Sigmoid colon (tissue), 4 donors: ENCODE data around the gene PSG3.

Experiments
- CTCF ChIP-seq, 4 experiments: fragments of 450-650 bp in 3 of 4; fragments of 200-600 bp in 1 of 4; IDR thresholded peaks; one replicate each; pipeline ENCODE4 v1.5.1; 2016 to 2019; ENCODE audit warnings: antibody characterized with exemption in 4 of 4, mild to moderate bottlenecking in 3 of 4, moderate library complexity in 2 of 4
- POLR2A ChIP-seq, 2 donors: fragments of 450-650 bp; IDR thresholded peaks; one replicate each; pipeline ENCODE4 v1.6.1; 2016; ENCODE audit warnings: antibody characterized with exemption in 2 of 2, mild to moderate bottlenecking in 2 of 2, moderate library complexity in 2 of 2
- POLR2AphosphoS5 ChIP-seq, 4 donors: sonication (generic); formaldehyde crosslinking; IDR thresholded peaks; one replicate each; pipeline ENCODE4 v1.6.1; 2017; ENCODE audit warnings: antibody characterized with exemption in 4 of 4

GRCh38 chr19:42693760-42694350 lies 46.4 kb downstream of the PSG3 start:
- TF ChIP-seq POLR2A (IDR thresholded peaks at IDR 0.05) (no peak), CTCF (IDR thresholded peaks at IDR 0.05) (peak in 2 of 4 experiments; percentile 11 to 37), POLR2AphosphoS5 (IDR thresholded peaks at IDR 0.05) (no peak)
